Measurements from ENCODE around the gene GPR171.
"Not testable (repeated sequence)": the region's sequence is repeated elsewhere in the genome, so short reads cannot be mapped to it uniquely, and the experiment has no call there.

GPR171 gene

GRCh38 chr3:151203051-151203420, at the start of gene GPR171:
TSS of gene GPR171 (minus strand) at chr3:151203216. CDS start at chr3:151199386, 3,830 bp downstream.
- in situ Hi-C loops (cut with MboI; ENCODE audit: low sequenced_read_pairs), result no loop called here

DNA sequence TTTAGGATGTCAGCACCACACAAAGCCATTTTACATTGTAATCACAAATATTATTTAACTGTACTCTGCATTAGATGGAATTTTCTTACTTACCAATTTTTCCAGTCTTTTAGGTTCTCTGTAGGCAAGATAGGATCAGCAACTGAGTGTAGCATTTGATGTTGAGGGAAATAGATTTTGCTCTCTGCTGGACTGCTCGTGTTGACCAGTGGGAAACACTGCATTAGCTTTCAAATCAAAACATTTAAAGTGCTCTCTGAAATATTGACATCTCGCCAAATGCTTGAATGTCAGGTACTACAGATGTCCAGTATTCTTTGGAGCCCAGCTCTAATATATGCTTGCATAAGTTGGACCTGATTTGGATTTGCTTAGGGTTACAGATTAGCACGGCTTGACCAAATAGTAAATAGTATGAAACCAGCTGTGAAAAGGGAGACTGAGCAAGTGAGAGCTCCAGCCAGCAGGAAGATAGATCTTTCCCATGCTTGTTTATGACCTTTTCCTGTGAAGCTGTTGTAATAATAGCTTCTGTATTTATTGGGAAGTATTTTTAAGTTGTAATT, 45.8 kb upstream of the GPR171 start:
- in situ Hi-C loops (cut with MboI; ENCODE audit: low sequenced_read_pairs), result no loop called here

- in situ Hi-C loops (cut with MboI; ENCODE audit: low sequenced_read_pairs), result not testable (repeated sequence)
Observed at GRCh38 chr3:151242006-151242405, 39.0 kb upstream of the GPR171 start.

DNA sequence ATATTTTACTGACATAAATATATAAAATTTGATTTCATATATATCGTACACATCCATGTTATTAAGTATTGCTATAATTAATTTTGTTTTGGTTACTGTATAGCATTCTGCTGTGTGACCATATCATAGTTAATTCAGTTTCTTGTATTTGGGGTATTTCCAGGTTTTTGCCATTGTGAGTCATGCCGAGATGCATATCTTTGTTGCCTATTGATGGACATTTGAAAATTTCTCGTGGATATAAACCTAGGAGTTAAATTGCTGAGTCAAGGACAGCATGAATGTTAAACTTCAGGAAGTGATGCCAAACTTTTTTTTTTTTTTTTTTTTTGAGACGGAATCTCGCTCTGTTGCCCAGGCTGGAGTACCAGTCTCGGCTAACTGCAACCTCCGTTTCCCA, 33.7 kb upstream of the GPR171 start:
- in situ Hi-C loops (cut with MboI; ENCODE audit: low sequenced_read_pairs), result no loop called here

DNA sequence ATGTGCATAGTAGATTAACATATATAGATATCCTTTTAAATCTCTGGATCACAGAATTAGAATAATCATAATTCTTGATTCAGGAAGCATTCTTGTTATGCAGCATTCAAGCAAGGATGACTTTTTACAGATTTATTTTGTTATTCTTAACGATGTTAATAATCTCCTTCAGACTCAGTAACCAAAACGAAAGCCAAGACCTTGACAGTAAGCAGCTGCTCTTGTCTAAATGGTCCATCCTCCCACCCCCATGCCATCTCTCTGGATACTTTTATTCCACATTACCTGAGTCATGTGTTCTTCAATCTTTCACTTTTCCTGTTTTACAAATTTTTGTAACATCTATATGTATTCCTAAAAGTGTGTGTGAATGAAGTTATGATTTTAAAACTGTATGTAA, 33.3 kb upstream of the GPR171 start:
- in situ Hi-C loops (cut with MboI; ENCODE audit: low sequenced_read_pairs), result no loop called here

GRCh38 chr3:151234825-151235224, 31.8 kb upstream of the GPR171 start:
- in situ Hi-C loops (cut with MboI; ENCODE audit: low sequenced_read_pairs), result no loop called here

GRCh38 chr3:151232991-151233390, 30.0 kb upstream of the GPR171 start:
- in situ Hi-C loops (cut with MboI; ENCODE audit: low sequenced_read_pairs), result no loop called here

DNA sequence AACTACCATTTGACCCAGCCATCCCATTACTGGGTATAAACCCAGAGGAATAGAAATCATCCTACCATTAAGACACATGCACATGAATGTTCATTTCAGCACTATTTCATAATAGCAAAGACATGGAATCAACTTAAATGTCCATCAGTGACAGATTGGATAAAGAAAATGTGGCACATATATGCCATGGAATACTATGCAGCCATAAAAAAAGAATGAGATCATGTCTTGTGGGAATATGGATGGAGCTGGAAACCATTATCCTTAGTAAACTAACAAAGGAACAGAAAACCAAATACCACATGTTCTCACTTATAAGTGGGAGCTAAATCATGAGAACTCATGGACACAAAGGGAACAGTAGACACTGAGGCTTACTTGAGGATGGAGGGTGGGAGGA, 29.4 kb upstream of the GPR171 start:
- in situ Hi-C loops (cut with MboI; ENCODE audit: low sequenced_read_pairs), result not testable (repeated sequence)

DNA sequence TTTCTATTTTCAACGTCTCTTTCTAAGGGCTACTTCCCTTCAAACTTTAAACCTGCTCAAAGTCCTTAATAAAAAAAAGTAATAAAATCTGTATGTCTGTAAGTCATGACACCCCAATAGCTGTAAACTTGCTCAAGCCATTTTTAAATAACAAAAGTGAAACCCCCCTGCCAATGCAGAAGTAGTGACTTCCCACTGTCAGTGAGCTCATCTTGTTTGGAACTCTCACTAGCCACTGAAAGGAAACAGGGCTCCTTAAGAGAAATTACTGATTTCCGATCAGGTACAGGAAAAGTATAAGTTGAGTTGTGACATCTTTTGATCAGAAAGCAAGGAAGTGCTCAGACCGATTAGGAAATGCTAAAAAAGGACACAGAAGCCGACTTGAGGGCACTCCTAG, 27.6 kb upstream of the GPR171 start:
- in situ Hi-C loops (cut with MboI; ENCODE audit: low sequenced_read_pairs), result no loop called here

DNA sequence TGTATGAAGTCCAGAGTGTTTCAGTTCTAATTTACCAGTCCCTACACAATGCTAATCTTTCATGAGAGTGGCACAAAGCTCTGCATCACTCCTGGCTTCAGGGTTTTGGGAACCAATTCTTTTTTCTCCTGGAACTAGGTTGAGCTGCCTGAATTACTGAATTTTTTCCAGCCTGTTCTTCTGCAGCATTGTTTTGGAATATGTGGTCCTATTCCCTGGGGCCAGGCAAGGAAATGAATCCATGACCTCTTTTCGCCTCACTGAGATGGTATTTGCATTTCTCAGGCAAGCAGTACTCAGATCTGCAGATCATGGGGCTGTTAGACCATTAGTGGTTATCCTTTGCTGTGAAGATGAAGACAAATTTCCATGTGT, 25.6 kb upstream of the GPR171 start:
- in situ Hi-C loops (cut with MboI; ENCODE audit: low sequenced_read_pairs), result no loop called here

GRCh38 chr3:151227807-151228665, 25.0 kb upstream of the GPR171 start:
- in situ Hi-C loops (cut with MboI; ENCODE audit: low sequenced_read_pairs), result no loop called here

DNA sequence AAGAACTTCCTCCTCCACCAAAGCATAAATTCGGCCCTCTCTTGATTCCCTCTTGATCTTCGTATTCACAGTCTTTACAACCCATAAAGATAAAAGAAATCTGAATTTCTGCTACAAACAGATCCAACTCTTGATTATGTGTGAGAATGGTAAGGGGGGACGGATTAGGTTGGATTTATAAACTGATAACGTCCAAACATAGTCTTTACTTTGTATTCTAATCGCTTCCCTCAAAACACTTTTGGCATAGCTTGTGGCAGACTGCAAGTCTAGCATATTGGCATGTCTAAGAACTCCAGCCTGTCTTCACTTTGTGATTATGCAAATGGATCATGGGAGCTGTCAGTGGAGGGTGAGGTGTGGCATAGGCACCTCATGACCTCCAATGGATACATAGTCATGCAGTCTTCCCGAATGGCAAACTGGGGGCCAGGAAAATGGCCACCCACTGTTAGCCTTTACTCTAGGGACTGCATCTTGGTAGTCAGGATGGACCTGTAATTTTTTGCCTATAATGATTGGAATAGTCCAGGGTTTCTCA, 24.3 kb upstream of the GPR171 start:
- in situ Hi-C loops (cut with MboI; ENCODE audit: low sequenced_read_pairs), result no loop called here

GRCh38 chr3:151226825-151227224, 23.8 kb upstream of the GPR171 start:
- in situ Hi-C loops (cut with MboI; ENCODE audit: low sequenced_read_pairs), result no loop called here

GRCh38 chr3:151226088-151226563, 23.1 kb upstream of the GPR171 start:
- in situ Hi-C loops (cut with MboI; ENCODE audit: low sequenced_read_pairs), result no loop called here

DNA sequence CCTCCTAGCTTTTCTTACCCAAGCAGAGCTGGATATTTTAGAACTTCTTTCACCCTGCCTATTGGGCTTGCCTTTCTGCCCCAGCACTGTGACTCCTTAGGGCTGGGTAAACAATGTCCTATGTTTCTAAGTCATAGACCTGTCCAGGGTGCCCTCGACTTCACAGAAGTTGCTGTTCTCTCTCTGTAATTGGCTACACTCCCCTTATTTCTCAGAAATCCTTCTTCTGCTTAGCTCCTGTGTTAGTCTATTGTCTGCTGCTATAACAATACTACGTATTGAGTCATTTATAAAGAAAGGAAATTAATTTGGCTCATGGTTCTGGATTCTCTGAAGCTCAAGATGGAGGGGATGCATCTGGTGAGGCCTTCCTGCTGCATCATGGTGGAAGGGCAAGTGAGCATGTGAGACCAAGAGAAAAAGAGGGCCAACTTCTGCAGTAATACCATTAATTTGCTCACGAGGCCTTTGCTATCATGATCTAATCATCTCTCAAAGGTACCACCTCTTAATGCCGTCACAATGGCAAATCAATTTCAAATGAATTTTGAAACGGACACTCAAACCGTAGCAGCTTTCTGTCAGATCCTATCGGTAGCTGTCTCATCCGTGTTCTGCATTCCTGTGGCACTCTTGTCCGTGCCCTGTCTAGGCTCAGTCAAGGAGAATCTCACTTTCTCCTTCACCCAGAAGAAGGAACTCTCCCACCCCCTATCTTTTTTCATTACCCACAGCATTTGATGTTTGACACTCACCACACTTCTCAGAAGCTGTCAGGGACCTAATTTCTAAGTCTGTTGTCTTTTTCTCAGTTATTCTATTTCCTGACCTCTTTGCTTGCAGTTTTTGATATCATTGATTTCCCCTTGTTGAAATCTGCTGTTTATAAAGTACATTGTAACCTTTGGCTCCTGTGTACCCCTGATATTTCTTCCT, 22.3 kb upstream of the GPR171 start:
- in situ Hi-C loops (cut with MboI; ENCODE audit: low sequenced_read_pairs), result no loop called here

- in situ Hi-C loops (cut with MboI; ENCODE audit: low sequenced_read_pairs), result no loop called here
Observed at GRCh38 chr3:151224268-151224866, 21.4 kb upstream of the GPR171 start.

GRCh38 chr3:151219056-151219455, 16.0 kb upstream of the GPR171 start:
- in situ Hi-C loops (cut with MboI; ENCODE audit: low sequenced_read_pairs), result no loop called here

- in situ Hi-C loops (cut with MboI; ENCODE audit: low sequenced_read_pairs), result no loop called here
Observed at GRCh38 chr3:151218136-151218535, 15.1 kb upstream of the GPR171 start.

GRCh38 chr3:151216641-151217607, 13.9 kb upstream of the GPR171 start:
- in situ Hi-C loops (cut with MboI; ENCODE audit: low sequenced_read_pairs), result no loop called here

- in situ Hi-C loops (cut with MboI; ENCODE audit: low sequenced_read_pairs), result no loop called here
Observed at GRCh38 chr3:151214459-151214858, 11.4 kb upstream of the GPR171 start.
